IPS DF 6.9 (cell line): ENCODE measurements around the gene DNAAF8.

Experiments used
- DNase-seq: peaks from one replicate; pipeline ENCODE4 v3.0.0-alpha.2; 2013; ENCODE audit warnings: low read depth, low spot score
- H3K27ac ChIP-seq: one replicate; pipeline ENCODE4 v1.5.1; 2013; ENCODE audit warnings: low read length, control low read depth
- H3K27me3 ChIP-seq: 2 replicates; pipeline ENCODE4 v1.6.1; 2013; ENCODE audit warnings: mild to moderate bottlenecking, low read length; ENCODE audit not compliant: control insufficient read depth, insufficient read depth
- H3K36me3 ChIP-seq: 2 replicates; pipeline ENCODE4 v1.6.1; 2013; ENCODE audit warnings: low read length; ENCODE audit not compliant: control insufficient read depth, insufficient read depth
- H3K4me1 ChIP-seq: 2 replicates; pipeline ENCODE4 v1.6.1; 2013; ENCODE audit warnings: low read length; ENCODE audit not compliant: control insufficient read depth, insufficient read depth
- H3K4me3 ChIP-seq: 2 replicates; pipeline ENCODE4 v1.5.1; 2013; ENCODE audit warnings: mild to moderate bottlenecking, low read length
- H3K9me3 ChIP-seq: 2 replicates; pipeline ENCODE4 v1.6.1; 2013; ENCODE audit warnings: low read length, inconsistent platforms; ENCODE audit not compliant: control insufficient read depth, insufficient read depth
- WGBS: extraction: QIAGEN DNeasy Blood & Tissue Kit; methylation state at CpG from one replicate; pipeline ENCODE4 v1.1.7; 2013; ENCODE audit warnings: mixed read lengths, missing lambda C conversion rate; ENCODE audit not compliant: insufficient read length, insufficient coverage; 5-methylcytosine and 5-hydroxymethylcytosine counted together

DNAAF8 gene

DNA sequence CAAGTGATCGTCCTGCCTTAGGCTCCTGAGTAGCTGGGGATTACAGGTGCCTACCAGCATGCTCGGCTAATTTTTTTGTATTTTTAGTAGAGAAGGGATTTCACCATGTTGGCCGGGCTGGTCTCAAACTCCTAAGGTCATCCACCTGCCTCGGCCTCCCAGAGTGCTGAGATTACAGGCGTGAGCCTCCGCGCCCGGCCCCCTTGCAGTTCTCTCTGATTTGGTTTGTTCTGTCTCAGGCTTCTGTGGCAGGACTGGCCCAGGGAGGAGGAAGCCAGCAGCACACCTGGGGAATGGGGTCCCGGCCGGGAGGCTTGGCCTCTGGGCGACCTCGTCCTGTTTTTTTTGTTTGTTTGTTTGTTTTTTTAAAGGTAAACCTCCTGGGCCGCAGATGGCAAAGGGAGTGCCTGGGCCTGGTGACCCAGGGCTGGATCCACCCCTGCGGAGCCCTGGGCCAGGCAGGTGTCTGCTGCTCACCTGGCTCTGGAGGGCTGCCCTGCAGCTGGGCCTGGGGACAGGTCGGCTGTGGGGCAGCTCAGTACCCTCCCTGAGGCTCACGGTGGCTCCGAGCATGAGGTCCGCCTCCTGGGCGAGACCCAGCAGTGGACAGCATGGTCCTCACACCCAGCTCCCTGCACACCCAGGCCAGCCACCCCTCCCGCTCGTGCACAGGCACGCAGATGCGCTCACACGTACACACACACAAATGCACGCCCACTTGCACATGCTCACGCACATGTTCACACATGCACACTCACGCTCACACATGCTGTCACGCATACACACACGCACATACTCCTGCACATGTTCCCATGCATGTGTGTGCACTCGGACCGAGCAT is 44.3 kb upstream of the DNAAF8 start:
- no CpG with 5 or more reads among the region's 31 CpGs for WGBS
- Histone ChIP-seq H3K4me1 (no peaks in the 10 kb centered on the region), H3K9me3 (no peaks in the 10 kb centered on the region)

DNA sequence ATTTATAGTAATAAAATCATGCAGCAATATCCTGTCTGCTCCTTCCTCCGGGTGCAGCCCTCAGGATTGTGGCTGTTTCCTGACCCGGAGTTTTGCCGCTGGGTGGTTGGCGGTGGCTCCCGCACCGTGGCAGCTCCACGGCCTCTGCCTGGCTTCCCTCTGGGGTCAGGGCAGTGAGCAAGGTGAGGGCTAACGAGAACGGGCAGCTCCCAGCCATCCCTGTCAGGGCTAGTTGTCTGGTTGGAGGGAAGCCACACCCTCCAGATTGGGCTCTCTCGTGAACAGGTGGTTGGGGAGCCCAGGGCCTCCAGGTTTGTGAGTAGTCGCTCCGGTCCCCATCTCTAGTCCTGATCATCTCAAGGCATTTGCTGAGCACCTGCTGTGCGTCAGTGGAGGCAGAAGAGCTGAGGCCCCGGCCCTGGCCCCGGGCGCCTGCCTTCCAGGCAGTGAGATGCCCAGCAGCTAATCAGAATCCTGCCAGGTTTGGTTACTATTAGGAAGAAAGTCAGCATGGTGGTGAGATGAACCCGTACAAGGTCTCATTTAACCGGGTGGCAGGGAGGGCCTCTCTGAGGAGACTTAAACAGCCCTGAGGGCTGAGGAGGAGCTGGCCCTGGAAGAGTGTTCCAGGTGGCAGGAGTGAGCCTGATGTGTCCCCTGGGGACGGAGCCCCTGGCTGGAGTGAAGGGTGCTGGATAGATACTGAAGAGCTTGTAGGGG is 43.2 kb upstream of the DNAAF8 start:
- no peak for DNase-seq
- Histone ChIP-seq H3K27ac (no peak overlapping the region), H3K4me1 (no peaks in the 10 kb centered on the region), H3K36me3 (peaks cover 18% of the 10 kb centered on the region), H3K9me3 (no peaks in the 10 kb centered on the region), H3K27me3 (no peaks in the 10 kb centered on the region), H3K4me3 (no peak overlapping the region)
- WGBS = no CpG with 5 or more reads among the region's 19 CpGs

More for the DNA sequence above, 44.3 kb upstream of the DNAAF8 start:
- no peak for DNase-seq
- Histone ChIP-seq H3K27ac (no peak overlapping the region), H3K4me3 (no peak overlapping the region), H3K27me3 (no peaks in the 10 kb centered on the region), H3K36me3 (peaks cover 11% of the 10 kb centered on the region)

DNA sequence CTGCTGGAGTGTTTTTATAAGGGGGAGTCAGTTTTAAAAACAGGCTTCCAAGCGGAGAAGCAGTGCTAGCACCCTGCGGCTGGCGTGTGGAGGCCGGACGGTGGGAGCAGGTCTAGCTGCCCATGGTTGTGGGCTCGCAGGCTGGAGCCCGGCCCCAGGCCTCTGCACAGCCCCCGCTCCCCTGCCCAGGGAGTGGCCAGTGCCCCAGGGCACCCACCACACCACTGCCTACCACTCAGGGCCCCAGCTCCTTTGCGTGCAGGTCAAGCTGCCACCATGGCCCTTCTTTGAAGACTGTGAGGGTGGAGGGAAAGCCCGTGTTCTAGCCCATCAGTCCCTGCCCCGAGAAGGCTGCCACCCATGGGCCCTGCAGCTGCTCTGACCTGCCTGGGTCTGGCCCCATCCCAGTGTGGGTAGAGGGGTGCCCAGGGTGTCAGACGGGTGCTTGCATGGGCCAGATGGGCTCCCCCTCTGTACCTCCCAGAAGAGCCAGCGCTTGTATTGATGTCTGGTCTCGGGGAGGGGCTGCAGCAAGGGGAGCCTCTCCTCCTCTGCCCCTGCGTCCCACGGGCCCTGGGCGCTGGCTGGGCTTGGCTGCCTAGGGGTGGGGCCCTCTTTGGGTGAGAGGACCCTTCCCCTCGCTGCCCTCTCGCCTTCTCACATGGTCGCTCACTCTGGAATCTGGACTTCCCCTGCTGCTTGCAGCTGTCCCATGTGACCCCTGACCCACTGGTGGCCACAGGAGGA is 42.5 kb upstream of the DNAAF8 start:
- H3K9me3 ChIP-seq = no peaks in the 10 kb centered on the region
- no peaks in the 10 kb centered on the region for H3K27me3 ChIP-seq
- no peak overlapping the region for H3K27ac ChIP-seq
- H3K4me3 ChIP-seq = no peak overlapping the region
- no CpG with 5 or more reads among the region's 20 CpGs for WGBS
- H3K4me1 ChIP-seq = no peaks in the 10 kb centered on the region
- no peak for DNase-seq
- H3K36me3 ChIP-seq = peaks cover 17% of the 10 kb centered on the region

DNA sequence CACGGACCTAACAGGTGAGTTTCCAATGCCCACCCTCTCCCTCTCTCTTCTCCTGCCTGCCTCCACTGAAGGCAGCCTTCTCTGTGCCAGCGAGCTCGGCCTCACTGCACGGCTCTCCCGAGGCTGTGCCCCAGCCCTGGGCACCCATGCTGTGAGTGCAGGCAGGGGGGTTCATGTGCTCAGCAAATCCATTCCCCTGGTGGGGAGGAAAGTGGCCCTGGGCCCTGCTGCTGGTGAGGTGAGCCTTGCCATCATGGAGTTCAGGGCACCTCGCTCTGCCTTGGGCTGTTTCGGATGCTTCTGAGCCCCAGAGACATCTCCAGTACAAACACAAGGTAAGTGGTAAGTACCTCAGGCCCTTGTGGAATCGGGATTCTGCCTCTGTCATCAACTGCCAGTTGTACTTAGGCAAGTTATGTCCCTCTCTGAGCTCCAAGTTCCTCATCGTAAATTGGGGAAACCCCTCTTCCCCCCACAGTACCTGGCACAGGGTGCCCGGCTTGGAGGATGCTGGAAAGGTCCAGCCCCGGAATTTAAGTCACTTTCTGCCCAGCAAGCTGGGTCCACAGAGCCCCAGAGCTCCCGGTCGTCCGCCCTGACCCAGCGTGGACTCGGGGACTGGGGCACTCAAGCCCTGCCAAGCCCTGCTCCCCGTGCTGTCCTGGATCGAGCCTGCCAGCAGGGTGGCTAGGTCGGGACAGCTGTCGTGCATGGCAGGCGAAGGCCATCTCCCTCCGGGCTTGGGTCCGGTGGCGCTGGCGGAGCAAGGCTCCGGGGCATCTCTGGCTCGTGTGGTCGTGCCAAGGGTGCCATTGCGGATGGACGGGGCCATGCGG is 41.7 kb upstream of the DNAAF8 start:
- peak overlapping the region; percentile 41; the same call in 1 of the 2 replicates for H3K4me3 ChIP-seq
- no peaks in the 10 kb centered on the region for H3K9me3 ChIP-seq
- WGBS = no CpG with 5 or more reads among the region's 31 CpGs
- no peaks in the 10 kb centered on the region; the same call in 1 of the 2 replicates for H3K4me1 ChIP-seq
- DNase-seq = no peak
- peaks cover 16% of the 10 kb centered on the region for H3K36me3 ChIP-seq
- no peak overlapping the region for H3K27ac ChIP-seq
- H3K27me3 ChIP-seq = no peaks in the 10 kb centered on the region

DNA sequence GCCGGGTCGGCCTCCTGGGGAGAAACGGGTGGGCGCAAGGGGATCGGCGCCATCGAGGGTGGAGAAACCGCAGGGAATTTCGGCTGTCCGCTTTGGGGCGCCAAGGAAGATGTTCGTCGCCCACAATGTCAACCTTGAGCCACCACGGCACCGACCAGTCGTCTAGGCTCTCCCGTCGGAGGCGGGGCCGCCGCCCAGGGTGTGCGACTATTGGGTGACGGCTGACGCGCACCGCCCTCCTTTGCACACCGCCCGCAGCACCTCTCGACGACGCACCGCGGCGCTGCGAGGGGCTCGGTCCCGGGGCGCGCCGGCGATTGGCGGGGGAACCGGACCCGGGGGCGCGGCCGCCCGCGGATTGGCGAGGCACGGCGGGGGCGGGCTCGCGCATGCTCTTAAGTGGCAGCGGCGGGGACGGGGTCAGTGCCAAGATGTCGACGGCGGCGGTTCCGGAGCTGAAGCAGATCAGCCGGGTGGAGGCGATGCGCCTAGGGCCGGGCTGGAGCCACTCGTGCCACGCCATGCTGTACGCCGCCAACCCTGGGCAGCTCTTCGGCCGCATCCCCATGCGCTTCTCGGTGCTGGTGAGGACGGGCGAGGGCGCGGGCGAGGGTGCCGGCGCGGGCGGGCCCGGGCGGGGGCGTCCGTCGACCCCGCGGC is 40.9 kb upstream of the DNAAF8 start, which contains the start of gene NUDT16L1:
TSS of gene NUDT16L1 (plus strand) at position 267 of the 660 bp plus-strand sequence. CDS start at position 432, 165 bp downstream.
- H3K36me3 ChIP-seq = peaks cover 19% of the 10 kb centered on the region
- no peaks in the 10 kb centered on the region for H3K27me3 ChIP-seq
- no peaks in the 10 kb centered on the region for H3K9me3 ChIP-seq
- no peaks in the 10 kb centered on the region; the same call in 1 of the 2 replicates for H3K4me1 ChIP-seq
- no CpG with 5 or more reads among the region's 91 CpGs for WGBS
- DNase-seq = peak; percentile 90
- H3K27ac ChIP-seq = no peak within 1 kb of the TSS
- peak within 1 kb of the TSS; percentile 90 for H3K4me3 ChIP-seq

DNA sequence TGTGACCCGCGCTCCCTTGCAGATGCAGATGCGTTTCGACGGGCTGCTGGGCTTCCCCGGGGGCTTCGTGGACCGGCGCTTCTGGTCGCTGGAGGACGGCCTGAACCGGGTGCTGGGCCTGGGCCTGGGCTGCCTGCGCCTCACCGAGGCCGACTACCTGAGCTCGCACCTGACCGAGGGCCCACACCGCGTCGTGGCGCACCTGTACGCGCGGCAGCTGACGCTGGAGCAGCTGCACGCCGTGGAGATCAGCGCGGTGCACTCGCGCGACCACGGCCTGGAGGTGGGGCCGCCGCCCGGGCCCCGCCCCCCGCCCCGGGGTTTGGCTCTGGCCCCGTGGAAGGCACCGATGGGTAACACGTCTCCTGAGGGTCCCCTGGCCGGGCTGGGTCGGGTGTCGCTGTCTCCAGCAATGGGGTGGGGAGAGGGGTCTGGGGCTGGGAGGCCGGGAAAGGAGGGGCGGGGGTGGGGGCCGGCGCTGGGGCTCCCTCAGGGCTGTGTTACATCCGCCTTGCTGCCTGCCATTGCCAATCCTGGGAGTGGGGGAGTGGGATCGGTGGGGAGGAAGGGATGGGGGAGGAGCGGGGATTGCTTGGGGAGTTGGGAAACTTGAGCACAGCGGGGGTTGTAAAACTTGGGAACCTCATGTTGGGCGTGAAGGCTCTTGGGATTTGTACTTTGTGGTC is 40.2 kb upstream of the DNAAF8 start:
- no CpG with 5 or more reads among the region's 54 CpGs for WGBS
- H3K4me1 ChIP-seq = no peaks in the 10 kb centered on the region; the same call in 1 of the 2 replicates
- no peak for DNase-seq
- no peak overlapping the region for H3K27ac ChIP-seq
- no peaks in the 10 kb centered on the region for H3K9me3 ChIP-seq
- H3K4me3 ChIP-seq = peak overlapping the region; percentile 90
- no peaks in the 10 kb centered on the region for H3K27me3 ChIP-seq
- peaks cover 25% of the 10 kb centered on the region for H3K36me3 ChIP-seq

DNA sequence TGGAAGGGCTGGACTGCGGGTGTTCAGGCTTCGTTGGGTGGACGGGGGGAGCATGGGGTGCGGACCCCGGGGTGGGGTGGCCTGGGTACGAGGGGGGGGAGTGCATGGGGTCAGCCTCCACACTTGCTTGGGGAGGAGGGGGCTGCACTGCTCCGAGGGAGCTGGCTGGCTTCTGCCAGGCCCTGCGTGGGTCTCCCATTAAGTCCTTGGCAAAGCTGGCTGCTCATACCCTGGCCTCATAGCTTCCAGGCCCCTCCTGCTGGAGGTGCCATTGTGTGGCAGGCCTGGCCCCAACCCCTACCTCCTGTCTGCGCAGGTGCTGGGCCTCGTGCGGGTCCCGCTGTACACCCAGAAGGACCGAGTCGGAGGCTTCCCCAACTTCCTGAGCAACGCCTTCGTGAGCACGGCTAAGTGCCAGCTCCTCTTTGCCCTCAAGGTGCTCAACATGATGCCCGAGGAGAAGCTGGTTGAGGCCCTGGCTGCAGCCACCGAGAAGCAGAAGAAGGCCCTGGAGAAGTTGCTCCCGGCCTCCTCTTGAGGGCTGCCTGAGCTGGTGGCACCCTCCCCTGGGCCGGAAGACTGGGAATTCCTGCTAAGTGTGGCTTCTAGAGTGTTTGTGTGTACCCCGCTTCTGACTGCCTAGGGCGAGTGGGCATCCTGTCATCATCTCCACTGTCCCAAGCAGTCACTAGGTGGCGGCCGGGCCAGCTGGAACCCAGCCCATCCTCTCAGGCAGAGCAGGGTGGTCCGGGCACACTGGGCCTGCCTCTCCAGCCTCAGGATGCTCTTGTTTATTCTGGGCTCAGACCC is 39.5 kb upstream of the DNAAF8 start:
- Histone ChIP-seq H3K27me3 (no peaks in the 10 kb centered on the region), H3K4me3 (peak overlapping the region; percentile 90; the same call in 1 of the 2 replicates), H3K4me1 (no peaks in the 10 kb centered on the region; the same call in 1 of the 2 replicates), H3K27ac (no peak overlapping the region), H3K36me3 (peaks cover 23% of the 10 kb centered on the region), H3K9me3 (no peaks in the 10 kb centered on the region)
- WGBS = no CpG with 5 or more reads among the region's 26 CpGs
- DNase-seq = no peak

DNA sequence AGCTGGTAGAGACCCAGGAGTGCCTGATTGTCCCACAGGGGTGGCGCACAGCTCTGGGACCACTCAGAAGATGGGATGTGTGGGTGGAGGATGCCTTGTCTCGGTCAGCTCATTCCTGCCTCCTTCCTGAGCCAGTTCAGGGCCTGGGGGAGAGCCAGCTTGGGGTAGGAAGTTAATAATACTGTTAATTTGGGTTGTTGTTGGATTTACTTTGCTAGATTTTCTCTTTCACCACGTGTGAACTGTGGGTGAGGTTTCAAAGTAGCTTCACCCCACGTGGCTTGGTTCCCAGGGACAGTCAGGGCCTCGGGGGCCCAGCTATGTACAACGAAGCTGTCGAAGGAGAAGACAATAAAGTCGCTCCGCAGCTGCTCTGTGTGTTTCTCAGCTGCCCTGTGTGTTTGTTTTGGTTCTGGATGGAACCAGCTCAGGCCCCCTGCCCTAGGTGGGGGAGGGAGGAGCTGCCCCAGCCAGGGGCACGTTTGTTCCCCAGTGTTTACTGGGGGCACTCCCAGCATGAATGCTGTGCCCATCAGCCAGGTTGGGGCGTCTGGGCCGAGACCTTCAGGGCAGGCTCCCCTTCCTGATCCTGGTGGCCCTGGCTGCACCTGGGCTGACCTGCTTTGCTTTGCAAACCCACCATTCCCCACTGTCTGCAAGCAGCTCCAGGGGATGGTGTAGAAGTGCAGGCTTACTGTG is 38.7 kb upstream of the DNAAF8 start:
- Histone ChIP-seq H3K9me3 (no peaks in the 10 kb centered on the region), H3K27ac (no peak overlapping the region), H3K36me3 (peaks cover 24% of the 10 kb centered on the region), H3K27me3 (no peaks in the 10 kb centered on the region), H3K4me1 (no peaks in the 10 kb centered on the region; the same call in 1 of the 2 replicates), H3K4me3 (no peak overlapping the region)
- no CpG with 5 or more reads among the region's 12 CpGs for WGBS
- no peak for DNase-seq
